G401.6 (cell line): ENCODE data around the gene ZDHHC8.
"Not testable (repeated sequence)": the region's sequence is repeated elsewhere in the genome, so short reads cannot be mapped to it uniquely, and the experiment has no call there.

Source experiments
- FAIRE-seq: peaks from 2 replicates; lab custom pipeline; 2012; peaks lifted over from hg19 to GRCh38; lab: Jason Lieb, UNC

The ZDHHC8 gene

DNA sequence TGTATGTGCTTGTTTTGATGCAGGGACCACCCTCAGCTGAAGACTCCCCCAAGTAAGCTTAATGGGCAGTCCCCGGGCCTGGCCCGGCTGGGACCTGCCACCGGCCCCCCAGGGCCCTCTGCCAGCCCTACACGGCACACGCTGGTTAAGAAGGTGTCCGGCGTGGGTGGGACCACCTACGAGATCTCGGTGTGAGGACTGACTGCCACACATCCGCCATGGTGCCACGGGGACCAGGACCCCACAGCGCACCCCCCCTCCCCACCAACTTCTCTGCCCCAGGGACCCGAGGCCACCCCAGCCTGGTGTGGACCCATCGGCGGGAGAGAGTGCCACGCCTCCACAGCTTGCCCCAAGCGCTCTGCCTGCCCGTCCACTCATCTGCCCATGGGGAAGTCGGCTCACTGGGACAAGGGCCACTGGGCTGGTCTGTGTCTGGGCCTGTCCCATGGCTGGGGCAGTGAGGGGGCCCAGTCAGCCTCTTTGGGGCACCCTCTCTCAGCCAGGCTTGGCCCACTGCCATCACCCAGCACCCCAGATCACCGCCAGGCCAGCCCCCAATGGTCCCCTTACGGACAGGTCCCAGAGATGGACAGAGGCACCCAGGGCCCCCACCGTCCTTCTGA, 13.7 kb downstream of the ZDHHC8 start:
- FAIRE-seq: no peak

DNA sequence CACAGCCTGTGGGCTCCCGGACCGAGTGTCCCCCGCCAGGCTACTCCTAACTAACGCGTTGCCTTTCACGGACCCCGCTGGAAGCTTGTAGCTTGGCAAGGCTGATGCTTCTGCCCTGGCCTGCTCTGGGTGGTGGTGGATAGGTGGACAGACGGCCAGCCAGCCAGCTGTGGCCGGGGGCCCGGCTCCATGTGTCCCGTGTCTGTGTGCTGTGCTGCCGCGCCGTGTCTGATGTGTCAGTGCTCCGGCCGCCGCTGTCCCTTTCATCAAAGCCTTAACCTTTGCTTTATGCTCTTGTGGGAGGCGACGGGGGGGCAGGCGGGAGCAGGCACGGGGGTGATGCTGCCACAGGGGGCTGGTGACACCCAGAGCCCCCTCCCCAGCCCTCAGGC, 14.2 kb downstream of the ZDHHC8 start:
- no peak for FAIRE-seq

DNA sequence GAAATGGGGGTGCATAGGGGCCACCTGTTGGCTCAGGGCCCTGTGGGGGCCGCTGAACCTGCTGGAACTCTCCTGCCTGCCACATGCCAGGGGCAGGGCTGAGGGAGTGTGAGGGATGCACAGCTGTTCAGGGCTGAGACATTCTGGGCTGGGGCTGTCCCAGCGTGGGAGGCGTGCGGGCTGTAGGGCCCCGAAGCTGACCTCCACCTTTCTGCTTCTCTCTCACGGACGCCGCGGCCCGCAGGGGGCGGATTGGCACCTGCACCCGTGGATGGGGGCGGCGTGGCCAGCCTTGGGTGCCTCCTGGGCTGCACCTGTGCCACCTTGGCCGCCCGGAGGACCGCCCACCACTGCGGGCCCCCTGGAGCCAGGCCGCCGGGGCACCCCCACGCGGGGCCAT, 15.2 kb downstream of the ZDHHC8 start:
- FAIRE-seq: no peak

- no peak for FAIRE-seq
Measured at GRCh38 chr22:20147237-20147988, 15.8 kb downstream of the ZDHHC8 start.

DNA sequence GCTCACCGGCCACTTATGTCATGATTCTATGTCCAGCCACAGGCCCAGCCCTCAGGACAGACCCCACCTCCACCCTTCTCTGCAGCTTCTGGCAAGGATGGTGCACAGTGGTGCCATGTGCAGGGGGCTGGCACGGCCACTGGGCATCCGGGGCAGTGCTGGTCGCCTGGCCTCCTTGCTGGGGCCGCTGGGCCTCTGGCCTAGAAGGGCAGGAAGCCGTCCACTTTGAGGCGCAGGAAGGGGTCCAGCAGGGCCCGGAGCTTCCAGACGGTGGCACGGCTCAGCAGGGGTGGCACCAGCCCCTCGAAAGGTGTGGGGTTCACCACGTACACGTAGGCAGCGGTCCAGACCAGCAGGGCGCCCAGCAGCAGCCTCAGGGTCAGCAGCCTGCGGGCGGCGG, 16.8 kb downstream of the ZDHHC8 start:
- no peak for FAIRE-seq

GRCh38 chr22:20149257-20150250, 17.9 kb downstream of the ZDHHC8 start:
- no peak for FAIRE-seq

DNA sequence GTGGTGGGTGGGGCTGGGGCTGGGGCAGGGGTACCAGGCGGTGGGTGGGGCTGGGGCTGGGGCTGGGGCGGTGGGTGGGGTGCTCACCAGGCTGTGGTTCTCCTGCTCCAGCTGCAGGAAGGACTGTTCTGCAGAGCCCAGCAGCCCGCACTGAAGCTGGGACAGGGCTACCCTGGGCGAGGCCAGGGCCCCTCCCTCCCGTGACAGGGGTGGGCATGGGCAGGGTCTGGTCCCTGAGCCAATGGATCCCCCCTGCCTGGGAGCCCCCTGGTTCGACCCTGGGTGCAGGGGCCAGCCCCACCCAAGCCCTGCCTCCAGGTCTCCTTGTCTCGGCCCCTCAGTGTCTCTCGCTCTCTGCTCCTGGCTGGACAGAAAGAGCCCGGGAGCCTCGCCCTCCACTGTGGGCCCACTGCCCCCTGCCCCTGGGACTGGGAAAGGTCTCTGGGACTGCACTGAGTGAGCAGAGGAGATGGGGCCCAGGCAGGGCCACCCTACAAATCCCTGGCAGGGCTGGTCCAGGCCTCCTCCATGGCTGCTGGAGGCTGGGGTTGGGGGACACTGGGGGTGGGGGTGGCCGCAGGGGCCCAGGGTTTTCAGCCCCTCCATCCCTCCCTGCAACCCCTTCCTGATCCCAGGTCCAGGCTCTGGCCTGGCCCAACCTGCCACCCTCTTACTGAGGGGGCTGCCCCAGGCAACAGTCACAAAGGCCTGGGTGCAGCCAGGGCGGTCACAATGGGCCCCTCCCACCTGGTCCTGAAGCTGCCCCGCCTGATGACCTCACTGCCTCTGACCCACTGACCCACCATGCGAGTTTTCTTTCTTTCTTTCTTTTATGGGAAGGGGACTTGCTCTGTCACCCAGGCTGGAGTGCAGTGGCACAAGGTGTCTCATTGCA, 19.0 kb downstream of the ZDHHC8 start, which contains the start of gene CCDC188:
CCDC188 (minus strand) TSS at position 675 of the 895 bp plus-strand sequence; CDS start at position 606, 69 bp downstream.
- no peak for FAIRE-seq

DNA sequence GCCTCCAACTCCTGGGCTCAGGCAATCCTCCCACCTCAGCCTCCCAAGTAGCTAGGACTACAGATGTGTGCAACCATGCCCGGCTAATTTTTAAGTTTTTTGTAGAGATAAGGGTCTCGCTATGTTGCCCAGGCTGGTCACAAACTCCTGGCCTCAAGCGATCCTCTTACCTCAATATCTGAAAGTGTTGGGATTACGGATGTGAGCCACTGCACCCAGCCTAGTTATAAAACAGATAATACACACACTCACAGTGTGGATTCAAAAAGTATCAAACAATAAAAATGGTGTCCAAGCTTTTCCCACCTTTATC, 19.6 kb downstream of the ZDHHC8 start:
- FAIRE-seq: no peak

- no peak for FAIRE-seq
Measured at GRCh38 chr22:20152464-20152890, 20.9 kb downstream of the ZDHHC8 start.

DNA sequence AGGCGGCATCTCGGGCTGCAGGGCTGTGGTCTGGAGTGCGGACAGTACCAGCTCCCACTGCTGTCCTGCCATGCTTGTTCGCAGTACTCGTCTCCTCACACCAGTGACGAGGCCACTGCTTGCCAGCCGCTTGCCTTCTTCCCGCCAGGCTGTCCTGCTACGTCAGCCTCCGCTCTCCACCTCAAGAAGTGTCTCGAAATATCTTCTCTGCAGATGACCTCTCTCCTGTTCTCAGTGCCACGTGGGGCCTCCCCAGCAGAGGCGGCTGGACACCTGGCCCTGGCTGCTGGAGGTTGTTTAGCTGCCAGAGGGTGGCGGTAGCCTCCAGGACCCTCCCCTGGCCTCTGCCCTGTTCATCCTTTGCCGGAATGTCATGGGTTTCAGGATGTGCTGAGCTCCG, 22.3 kb downstream of the ZDHHC8 start:
- FAIRE-seq: no peak

DNA sequence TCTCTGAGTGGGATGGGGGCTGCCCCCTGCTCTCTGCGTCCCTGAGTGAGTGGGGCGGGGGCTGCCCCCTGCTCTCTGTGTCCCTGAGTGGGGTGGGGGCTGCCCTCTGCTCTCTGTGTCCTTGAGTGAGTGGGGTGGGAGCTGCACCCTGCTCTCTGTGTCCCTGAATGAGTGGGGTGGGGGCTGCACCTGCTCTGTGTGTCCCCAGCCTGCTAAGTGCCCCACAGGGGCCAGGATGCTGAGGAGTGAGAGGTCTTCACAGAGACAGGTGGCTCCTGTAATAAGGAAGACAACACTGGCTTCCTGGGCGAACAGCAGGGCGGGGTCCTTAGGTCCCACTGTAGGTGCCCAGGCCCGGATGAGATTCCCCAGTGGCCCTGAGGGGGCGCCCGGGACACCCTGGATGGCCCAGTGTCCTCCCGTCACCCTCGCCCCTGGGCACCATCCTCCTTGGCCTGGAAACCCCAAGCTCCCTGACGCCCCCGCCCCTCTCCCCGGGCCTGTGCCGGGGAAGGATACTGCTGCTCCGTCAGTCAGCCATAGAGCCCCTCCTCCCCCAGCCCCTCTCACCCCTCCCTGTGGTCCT, 23.1 kb downstream of the ZDHHC8 start:
- FAIRE-seq: no peak

DNA sequence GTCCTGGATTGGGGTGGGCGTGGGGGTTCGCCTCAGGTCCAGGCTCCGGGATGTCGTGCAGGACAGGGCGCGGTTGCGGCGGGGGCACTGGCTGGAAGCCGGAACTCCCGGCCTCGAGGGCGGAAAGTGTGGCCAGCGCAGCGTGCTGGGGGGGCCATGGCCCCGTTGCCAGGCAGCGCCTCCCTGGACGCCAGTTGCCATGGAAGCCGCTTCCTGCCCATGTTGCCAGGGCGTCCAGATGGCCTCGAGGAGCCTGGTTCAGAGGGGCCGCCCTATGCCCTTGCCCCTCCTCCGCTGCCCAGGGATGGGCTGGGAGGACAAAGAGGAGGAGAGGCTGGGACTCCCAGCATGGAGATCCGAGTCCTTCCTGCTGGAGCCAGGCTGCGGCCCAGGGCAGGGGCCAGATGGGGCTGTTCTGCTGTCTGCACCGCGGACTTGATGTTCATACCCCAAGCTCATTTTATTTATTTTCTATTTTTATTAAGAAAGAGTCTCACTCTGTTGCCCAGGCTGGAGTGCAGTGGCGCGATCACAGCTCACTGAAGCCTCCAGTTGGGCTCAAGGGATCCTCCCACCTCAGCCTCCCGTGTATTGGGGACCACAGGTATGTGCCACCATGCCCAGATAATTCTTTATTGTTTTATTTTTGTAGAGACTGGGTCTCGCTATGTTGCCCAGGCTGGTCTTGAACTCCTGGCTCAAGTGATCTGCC, 23.9 kb downstream of the ZDHHC8 start:
- no peak for FAIRE-seq

GRCh38 chr22:20156042-20156389, 24.4 kb downstream of the ZDHHC8 start:
- FAIRE-seq: no peak

GRCh38 chr22:20156611-20157429, 25.2 kb downstream of the ZDHHC8 start:
- FAIRE-seq: no peak

DNA sequence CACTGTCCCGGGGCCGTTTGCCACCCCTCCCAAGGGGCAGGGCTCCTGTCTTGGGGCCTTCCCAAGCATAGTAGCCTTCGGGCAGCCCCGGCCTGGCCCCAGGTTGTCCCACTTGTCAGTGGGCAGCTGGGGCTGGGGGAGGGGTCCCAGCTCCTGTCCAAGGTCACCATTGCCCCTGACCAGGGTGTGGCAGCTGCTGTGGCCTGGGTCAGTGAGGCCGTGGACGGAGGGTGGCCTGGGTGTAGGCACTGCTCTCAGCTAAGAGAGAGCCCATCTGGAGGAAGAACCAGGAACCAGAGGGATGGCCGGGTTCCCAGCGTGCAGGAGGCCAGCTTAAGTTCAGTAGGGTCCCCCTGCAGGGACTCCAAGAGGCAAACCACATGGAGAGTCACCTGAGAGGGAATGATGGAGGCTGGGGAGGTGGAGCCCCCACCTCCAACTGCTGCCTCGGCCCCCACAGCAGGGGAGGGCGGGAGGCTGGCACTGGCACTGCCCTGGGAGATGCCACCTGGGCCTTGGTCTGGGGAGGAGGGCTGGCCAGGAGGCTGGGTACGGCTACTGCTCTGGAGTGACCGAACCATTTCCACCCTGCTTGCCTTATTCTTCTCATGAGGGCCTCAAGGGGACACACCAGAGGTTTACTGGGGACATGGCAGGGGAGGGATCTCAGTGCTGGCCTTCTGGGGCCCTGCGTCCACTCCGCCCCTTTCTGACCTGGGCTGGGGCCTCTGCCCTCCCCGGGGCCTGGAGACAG, 26.0 kb downstream of the ZDHHC8 start:
- FAIRE-seq: no peak

DNA sequence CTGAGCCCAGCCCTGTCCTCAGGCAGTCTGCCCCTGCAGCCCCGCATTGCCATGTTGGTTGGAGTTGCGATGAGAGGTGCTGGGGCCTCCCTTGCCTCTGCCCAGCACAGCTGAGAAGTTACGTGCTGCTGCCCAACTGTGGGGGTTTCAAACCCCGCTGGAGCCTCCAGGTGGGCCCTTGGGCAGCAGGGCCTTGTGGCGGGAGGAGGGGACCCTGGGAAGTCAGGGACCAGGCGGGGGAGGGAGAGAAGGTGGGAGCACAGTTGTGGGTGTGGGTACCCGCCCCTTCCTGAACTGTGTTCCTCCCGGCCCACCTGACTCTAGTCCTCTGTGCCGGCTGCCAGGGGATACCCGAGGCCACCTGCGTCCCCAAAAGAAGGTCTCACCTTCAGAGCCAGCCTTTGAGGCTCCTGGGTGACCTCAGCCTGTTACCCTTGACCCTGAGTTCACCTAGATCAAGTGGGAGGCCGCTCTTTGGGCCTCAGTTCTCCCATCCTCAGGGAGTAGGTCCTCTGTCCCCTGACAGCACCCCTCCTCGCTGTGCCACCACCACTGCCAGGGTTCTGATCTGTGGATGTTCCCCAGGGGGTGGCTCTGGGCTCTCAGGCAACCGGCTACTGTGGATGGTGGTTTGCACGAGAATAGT, 26.9 kb downstream of the ZDHHC8 start:
- no peak for FAIRE-seq

- FAIRE-seq: no peak
Measured at GRCh38 chr22:20159076-20159475, 27.5 kb downstream of the ZDHHC8 start.

DNA sequence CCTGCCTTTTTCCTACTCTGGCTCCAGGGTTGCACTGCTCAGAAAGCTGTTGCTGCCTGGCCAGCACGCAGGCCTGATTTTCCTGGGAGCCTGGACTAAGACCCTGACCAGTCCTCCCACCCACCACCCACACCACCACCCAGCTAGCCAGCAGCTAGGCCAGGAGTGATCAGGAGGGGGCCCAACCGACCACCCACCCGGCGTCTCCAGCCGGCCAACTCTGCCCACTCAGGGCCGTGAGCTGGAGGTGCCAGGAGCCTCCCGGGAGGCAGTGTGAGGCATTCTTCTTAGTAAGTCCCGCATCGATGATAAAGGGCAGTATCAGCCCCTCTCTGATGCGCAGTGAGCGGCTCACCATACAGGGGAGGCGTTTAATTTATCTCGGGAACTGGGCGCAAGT, 27.9 kb downstream of the ZDHHC8 start:
- not testable (repeated sequence) for FAIRE-seq

GRCh38 chr22:20160041-20160440, 28.4 kb downstream of the ZDHHC8 start:
- FAIRE-seq: no peak
